SK-N-DZ (cell line): ENCODE data around the gene ZNF618.
A peak's percentile ranks its signal among the peaks of the same experiment; 100 is the strongest.

ENCODE experiments used
- DNase-seq: peaks from one replicate; pipeline ENCODE4 v3.0.0-alpha.2; 2015; ENCODE audit warnings: low spot score

The ZNF618 gene

GRCh38 chr9:113957351-113957750, 81.2 kb downstream of the ZNF618 start:
- DNase-seq, result no peak

DNA sequence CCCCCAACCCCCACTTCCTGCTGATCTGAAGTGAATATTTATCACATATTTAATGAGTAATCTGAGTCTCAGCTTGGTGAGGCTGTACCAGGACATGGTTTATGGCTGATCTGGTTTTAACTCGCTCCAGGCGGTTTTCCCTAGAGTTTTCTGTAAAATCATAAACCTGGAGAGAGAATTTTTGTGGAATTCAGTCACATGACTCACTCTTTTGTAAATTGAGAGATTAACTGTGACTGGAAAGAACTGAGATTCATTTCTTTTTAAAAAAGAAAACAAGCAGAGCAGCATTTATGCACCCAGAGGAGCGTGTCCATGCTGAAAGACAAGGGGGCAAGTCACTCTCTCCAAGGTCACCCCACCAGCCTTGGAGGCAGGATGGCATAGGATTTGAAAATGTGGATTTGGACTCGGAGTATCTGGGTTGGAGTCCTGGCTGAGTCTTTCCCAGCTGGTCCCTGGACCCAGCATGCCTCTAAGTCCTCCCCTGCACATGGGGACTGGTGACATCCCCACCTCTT, 81.8 kb downstream of the ZNF618 start:
- no peak for DNase-seq

DNA sequence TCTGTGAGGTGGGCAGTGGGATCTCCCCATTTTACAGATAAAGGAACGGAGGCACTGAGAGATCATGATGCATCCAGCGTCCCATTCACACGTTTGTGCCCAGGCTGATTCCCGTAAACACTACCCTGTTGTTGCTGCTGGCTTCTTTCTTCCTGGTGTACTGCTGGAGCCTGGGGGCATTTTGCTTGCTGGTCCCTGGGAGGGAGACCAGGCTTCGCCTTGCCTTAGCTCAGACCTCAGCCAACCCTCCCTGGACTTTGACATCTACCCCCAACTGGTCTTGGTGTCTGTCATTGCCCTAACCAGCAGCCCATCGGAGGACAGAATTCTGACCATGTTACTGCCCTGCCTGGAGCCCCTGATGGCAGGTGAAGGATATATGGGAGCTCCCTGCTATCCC, 82.4 kb downstream of the ZNF618 start:
- DNase-seq, result no peak

DNA sequence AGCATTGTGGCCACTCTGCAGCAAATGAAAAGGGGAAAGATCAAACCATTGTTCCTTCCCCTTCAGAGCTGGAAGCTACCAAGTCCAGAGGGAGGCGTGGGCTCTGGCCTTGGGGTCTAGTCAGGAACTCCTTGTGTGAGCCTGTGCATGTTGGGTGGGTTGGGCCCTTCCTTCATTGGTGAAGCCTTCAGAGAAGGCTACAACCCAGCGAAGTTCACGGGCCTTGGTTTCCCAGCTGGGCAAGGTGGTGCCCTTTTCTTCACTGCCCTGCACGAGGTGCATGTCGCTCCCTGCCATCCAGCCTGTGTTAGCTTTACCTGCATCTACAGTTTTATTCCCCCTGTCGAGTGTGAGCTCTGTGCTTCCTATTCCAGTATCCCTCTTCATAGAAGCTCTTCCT, 84.7 kb downstream of the ZNF618 start:
- no peak for DNase-seq

- DNase-seq, result no peak
Measured at GRCh38 chr9:113962396-113962795, 86.3 kb downstream of the ZNF618 start.

DNA sequence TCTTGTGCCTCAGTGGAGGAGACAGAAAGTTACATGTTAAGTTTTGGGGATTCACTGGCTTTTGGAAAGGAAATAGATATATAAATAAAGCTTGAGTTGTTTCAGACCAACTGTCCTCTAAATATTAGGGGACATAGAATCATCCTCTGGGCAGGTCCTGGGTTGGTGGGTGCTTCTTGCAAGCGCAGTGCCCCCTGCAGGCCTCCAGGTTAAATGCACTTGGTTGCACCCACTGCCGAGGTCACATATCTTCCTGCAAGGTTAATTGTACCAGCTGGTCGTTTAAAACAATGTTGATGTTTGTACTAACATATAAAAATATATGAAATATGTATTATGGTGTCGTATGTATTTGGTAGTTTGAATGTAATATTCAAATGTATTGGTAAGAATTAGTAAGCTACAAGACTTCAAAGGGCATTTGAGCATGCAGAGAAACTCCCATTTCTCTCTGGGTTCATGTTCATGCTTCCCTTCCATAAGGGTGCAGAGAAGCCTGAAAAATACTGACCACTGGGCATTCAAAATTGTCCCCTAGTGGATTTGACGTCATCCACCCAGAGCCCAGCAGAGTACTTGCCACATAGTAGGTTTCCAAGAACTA, 87.0 kb downstream of the ZNF618 start:
- peak; percentile 25 for DNase-seq

DNA sequence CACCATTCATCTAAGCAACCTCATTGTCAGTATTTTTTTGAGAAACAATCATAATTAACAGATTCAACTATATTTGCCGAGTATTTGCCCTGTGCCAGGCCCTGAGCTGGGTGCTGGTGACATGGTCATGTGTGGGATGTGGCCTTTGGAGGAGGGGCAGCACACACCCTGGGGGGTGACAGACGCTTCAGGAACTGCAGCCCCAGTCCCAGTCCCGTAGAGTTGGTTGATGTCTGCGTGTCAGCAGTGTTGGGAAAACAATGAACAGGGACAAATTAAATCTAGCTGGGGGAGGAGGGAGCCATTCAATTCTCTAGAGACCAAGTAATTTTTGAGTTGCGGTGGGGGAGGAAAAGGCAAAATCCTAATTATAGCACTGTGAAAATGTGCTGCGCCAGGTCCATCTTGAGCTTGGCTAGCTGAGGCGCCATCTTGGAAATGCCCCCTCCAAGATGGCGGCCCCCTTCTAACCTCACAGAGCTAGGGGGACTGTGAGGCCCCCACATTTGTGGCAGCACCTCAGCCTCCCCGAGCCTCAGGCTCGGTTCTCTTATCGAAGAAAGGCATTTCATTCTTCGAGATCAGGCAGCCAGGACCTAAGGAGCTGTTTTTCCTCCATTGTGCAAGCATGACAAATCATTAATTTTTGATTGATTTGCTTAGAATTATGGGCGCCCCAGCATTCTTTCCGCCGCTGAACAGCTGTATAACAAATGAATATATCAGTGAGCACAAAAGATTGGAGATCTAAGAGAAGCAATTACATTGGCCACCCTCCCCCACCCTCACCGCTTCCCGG, 87.8 kb downstream of the ZNF618 start:
- DNase-seq, result peak; percentile 27

DNA sequence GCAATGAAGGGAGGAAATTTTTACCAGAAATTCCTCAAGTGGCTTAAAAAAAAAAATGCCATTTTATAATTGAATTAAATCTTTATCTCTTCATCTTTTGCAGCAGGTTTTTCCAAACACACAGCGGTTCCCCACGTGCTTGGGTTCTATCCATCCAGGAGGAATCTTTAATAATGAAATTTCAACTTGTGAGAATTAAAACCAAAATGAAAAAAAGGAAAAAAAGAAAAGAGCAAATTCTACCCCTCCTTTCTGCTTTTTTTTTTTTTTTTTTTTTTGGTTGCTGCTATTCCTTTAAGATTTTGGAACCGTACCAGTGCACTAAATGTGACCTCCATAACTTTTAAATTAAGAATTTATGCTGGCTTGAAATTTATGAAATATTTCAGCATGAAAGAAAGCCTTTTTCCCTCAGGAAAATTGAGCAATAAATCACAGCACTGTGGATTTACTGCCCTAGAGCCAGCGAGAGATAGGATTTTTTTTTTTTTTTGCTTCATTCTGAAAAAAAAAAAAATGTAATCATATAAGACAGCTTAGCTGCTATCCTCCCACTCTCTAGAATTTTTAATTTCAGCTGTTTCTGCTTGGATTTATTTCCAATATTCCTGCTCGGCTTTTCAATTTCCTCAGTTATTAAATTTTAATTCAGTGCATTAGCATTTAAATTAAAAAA, 88.5 kb downstream of the ZNF618 start:
- peak; percentile 31 for DNase-seq

DNA sequence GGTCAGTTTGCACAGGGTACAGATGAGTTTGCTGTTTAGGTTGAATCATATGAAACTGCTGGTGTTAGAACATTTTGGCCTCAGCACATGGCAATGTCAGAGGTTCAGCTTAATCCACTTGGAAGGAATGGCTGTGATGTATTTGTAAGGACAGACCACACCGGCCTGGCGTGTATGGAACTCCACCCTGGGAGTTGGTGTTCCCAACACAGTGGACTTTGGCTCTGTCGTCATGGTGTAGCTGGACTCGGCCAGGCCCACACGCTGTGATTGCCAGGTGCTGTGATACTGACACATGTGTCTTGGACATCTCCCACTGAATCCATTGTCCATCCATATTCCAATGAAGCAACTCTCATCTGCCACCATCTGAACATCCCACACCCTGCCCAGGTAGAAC, 90.3 kb downstream of the ZNF618 start:
- no peak for DNase-seq

DNA sequence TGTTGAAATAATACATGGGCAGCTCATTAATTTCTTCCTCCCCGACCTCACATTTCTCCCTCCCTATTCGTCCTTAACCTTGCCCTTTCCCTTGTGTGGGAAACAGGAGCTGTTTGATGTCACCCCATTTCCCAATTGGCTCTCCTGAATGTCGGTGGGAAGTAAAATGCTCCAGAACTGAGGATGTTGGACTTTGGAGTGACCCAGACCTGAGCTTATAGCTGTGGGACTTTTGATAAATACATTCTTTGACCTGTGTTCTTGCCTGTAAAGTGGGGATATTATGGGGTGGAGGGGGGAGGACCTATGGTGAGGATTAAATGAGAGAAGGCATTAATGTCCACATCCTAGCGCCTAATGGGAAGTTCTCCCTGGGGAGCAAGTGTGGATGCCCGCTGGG, 91.3 kb downstream of the ZNF618 start:
- no peak for DNase-seq

- DNase-seq, result no peak
Measured at GRCh38 chr9:113969343-113969742, 93.2 kb downstream of the ZNF618 start.

- DNase-seq, result no peak
Measured at GRCh38 chr9:113973226-113973625, 97.1 kb downstream of the ZNF618 start.

GRCh38 chr9:113973963-113974413, 97.9 kb downstream of the ZNF618 start:
- no peak for DNase-seq

GRCh38 chr9:113976915-113977314, 100.8 kb downstream of the ZNF618 start:
- no peak for DNase-seq

- peak; percentile 68 for DNase-seq
Measured at GRCh38 chr9:113978725-113979342, 102.7 kb downstream of the ZNF618 start.

DNA sequence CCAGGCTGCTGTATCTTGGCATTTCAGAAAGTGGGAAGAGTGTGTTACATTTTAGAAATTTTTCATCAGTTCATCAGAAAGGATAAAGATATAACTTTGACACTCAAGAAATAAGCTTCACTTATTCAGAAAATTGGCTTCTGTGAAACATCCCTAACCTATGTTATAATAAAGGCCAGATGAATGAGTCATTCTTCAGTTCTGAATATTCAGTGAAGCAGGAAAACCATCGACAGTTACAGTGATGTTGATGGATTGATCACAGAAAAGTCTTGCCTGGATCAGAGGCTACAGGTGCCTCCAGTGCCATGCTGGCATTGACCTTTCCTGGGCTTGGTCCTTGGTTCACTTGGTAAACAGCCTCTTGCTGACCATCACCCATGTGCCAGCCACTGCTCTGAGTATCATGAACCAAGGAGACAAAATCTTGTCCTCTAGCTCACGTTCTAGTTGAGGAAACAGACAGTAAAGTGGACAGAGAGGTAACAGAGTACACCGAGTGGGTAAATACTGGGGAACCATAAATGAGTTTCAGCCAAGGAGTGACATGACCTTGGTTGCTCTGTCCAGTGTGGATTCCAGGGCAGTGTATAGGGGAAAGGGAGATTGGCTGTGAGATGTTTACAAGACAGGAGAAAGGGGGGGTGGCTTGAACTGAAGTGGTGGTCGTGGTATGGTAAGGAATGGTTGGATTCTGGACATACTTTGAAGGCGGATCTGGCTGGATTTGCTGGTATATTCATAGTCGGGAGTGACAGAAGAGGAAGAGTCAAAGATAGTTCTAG, 103.4 kb downstream of the ZNF618 start:
- DNase-seq, result no peak

DNA sequence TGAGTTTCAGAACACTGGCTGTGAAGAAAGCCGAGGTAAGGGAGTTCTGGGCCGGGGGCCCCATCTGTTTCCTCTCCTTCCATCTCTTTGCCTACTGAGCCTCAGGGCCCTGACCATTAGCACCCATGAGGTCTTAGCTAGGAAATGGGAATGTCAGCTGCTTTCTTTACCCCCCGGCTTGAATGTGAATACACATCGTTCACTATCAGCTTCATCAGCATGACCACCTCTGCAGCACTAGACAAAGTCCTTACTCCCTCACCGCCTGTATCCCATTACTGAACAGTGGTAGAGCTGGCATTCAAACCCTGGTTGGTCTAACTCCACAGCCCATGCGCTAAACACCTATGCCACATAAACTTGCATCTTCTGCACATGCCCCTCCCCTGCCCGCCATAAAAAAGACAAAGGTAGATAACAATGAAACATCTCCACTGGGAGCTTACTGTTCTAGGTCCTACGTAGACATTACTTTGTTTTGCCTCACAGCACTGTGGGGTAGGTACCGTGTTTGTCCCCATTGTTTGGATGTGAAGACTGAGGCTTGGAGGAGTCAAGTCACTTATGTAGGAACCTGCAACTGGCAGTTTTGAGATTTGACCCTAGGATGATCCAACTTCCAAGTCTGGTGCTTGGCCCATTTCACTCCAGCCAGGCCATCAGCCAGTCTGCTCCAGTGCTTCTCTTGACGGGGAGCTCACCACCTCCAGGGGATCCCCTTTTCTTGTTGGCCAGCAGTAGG, 108.7 kb downstream of the ZNF618 start:
- no peak for DNase-seq

DNA sequence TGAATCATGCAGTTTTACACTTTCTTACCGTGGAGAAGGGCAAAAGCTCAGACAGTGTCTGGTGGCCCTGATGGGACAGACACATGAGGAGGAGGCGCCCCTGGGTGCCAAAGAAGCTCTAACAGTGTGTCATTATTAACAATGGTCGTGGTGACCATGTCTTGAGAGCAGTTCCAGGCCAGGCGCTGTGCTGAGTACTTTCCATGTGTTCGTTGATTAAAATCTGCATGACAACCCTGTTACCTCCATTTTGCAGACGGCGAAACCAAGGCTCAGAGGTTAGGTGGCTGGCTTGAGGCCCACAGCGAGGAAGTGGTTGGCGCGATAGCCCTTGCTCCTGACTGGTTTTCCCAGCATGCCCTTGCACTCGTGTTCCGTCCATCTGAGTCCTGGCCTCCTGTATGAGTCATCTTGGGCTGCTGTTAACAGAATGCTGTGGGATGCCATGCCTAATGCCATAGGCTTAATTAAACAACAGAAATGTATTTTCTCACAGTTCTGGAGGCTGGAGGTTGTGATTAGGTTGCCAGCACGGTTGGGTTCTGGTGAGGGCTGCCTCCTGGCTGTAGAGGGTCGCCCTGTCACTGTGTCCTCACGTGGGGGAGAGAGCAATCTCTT, 110.0 kb downstream of the ZNF618 start:
- DNase-seq, result no peak

DNA sequence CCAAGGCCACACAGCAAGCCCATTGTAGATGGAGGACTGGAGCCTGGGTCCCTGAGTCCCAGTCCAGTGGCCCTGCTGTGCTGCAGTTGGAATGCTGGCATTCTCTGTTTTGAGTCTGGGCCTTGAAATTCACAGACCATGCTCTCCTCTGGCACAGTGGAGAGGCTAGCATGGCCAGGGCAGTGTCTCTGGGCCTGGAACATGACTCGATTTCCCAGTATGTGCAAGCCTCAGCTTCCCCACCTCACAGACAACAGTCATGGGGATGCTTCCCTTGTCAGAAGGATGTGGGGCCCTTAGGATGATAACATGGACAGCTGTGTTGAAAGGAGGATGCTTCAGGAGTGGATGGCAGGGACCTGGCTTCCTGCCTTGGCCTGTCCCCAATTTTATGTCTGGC, 110.8 kb downstream of the ZNF618 start:
- DNase-seq, result no peak

DNA sequence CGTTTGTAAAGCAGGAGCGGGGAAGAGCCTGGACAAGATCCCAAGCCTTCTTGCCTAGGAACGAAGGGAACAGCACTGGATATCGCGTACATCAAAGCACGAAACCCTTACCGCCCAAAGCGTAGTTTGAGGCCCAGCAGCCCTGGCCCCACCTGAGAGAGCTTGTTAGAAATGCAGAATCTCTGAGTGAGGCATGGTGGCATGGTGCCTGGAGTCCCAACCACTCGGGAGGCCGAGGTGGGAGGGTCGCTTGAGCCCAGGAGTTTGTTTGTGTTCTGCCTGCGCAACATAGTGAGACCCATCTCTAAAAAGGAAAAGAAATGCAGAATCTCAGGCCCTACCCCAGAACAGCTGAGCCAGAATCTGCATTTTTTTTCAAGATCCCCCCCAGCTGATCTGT, 111.4 kb downstream of the ZNF618 start:
- no peak for DNase-seq
